HG03196 (cell line): Measurements from ENCODE around the gene ABCD1.

ENCODE experiments used
- ATAC-seq: cut with Tn5 transposase; IDR thresholded peaks from one replicate; pipeline ENCODE4 v1.9.1; 2021; ENCODE audit not compliant: unreplicated experiment

ABCD1 gene

DNA sequence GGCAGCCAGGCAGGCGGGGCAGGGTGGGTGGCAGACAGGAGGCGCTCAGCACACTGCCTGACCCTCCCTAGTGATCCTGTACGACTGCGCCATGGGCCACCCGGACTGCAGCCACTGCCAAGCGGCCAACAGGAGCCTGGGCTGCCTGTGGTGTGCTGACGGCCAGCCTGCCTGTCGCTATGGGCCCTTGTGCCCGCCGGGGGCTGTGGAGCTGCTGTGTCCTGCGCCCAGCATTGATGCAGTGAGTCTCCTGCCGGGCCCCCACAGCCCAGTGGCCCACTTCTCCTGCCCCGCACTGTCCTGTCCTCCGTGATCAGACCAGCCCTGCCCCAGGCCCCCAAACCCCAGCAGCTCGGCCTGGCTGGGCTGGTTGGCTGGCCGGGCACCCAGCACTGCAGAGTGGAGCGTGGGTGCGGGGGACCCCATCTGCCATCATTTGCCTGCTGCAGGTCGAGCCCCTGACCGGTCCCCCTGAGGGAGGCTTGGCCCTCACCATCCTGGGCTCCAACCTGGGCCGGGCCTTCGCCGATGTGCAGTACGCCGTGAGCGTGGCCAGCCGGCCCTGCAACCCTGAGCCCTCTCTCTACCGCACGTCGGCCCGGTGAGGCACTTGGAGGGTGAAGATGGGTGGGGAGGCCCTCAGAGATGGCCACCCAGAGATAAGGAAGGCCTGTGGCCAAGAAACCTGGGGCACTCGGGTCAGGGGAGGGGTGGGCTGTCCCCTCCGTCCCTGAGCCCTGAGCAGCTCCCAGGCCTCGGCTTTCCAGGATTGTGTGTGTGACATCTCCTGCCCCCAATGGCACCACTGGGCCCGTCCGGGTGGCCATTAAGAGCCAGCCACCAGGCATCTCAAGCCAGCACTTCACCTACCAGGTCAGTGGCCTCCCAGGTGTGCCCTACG is 47.0 kb downstream of the ABCD1 start:
- ATAC-seq: no peak

GRCh38 chrX:153772316-153773217 is 47.9 kb downstream of the ABCD1 start:
- no peak for ATAC-seq

DNA sequence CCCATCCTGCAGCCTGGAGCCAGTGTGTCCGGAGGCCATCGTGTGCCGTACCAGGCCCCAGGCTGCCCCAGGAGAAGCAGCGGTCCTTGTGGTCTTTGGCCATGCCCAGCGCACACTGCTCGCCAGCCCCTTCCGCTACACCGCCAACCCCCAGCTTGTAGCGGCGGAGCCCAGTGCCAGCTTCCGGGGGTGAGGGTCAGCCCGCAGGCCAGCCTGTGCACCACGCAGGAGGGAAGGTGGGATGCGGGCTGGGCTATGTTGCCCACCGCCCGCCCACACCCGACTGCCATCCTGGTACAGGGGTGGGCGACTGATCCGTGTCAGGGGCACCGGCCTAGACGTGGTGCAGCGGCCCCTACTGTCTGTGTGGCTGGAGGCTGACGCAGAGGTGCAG is 48.6 kb downstream of the ABCD1 start:
- ATAC-seq: no peak

GRCh38 chrX:153773741-153774575 is 49.3 kb downstream of the ABCD1 start:
- ATAC-seq: no peak

- no peak for ATAC-seq
Measured at GRCh38 chrX:153774576-153775292, 50.1 kb downstream of the ABCD1 start.

DNA sequence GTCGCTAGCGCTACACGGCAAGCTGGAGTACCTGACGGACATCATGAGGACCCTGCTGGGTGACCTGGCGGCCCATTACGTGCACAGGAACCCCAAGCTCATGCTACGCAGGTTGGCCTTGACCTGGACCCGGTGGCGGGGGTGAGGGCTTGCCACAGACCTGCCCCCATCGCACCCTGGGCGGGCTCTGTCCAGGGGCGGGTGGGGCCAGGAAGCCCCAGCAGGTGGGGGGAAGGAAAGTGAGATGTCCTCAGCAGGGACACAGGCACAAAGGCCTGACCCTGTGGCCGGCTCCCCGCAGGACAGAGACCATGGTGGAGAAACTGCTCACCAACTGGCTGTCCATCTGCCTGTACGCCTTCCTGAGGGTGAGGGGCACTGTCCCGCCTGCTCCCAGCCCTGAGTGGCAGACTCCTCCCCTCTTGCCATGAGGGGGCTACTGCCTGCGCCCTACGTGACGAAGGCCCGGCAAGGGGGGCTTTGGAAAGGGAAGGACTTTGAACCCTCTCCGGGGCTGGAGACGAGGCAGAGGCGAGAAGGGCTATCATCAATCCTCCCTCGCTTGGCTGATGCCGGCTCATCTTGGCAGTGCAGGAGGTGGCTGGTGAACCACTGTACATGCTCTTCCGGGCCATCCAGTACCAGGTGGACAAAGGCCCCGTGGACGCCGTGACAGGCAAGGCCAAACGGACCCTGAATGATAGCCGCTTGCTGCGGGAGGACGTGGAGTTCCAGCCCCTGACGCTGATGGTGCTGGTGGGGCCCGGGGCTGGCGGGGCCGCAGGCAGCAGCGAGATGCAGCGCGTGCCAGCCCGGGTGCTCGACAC is 50.9 kb downstream of the ABCD1 start:
- no peak for ATAC-seq

- ATAC-seq: no peak
Measured at GRCh38 chrX:153776120-153776599, 51.5 kb downstream of the ABCD1 start.

- ATAC-seq: no peak
Measured at GRCh38 chrX:153776611-153777045, 52.0 kb downstream of the ABCD1 start.

GRCh38 chrX:153777261-153778090 is 52.8 kb downstream of the ABCD1 start:
- no peak for ATAC-seq

GRCh38 chrX:153778181-153778580 is 53.5 kb downstream of the ABCD1 start:
- ATAC-seq: no peak

- no peak for ATAC-seq
Measured at GRCh38 chrX:153778684-153779101, 54.0 kb downstream of the ABCD1 start.

DNA sequence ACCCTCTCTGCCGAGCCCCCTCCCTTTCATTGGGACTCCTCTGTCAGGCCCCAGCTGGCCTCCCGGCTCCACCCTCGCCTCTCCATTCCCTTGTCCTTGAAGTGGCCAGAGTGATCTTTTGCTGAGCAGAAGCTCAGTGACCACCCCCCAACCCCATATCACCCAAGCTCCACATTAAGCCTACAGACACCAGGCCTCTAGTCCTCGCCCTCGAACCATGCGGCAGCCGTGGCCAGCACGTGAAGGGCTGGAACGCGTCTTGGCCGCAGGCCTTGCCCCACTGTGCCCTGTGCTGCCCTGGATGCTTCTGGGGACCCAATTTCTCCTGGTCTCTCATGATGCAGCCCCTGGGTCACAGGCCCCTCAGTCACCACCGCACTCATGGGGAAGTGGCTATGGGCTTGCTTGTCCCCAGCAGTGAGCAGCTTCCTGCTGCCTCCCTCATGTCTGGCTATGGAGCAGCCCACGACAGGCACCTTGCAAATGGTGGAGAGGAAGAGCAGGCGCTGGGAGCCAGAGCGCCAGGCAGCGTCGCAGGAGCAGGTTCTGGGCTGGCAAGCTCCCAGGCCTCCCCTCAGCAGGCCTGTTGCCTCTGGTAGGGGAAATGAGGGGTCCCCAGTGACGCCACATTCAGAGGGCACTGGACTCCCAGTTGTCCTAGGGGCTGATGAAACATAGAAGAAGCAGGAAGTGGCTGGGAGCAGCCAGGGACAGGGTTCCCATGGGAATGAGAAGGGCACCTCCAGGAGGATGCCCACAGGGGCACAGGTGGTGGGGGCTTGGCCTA is 55.4 kb downstream of the ABCD1 start:
- no peak for ATAC-seq

DNA sequence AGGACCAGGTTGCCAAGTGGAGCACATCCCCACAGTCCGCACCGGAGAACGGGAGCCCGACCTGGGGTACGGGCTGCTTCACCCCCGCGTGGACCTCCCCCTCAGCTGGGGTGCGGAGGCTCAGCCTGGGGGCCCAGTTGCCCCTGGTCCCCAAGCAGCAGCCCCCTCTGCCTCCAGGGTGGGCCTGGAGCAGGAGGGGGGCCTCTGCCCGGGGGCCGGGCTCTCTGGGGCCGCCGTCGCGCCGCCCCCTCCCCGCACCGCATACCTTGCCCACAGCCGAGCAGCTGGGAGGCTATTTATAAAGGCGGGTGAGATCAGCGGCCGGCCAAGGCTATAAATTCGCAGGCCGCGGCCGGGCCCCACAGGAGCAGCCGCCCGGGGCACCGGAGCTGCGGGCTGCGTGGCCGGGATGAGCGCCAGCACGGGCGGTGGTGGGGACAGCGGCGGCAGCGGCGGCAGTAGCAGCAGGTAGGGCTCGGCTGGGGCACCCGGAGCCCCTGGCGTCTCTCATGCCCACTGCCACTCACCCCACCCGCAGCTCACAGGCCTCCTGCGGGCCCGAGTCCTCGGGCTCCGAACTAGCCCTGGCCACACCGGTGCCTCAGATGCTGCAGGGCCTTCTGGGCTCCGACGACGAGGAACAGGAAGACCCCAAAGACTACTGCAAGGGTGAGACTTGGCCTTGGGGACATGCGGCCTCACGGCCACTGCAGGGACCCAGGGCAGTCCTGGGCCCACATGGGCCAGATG is 56.2 kb downstream of the ABCD1 start, which contains the start of gene SRPK3:
TSS of gene SRPK3 (plus strand) at position 364 of the 750 bp plus-strand sequence. CDS start at position 410, 46 bp downstream.
- no peak for ATAC-seq

GRCh38 chrX:153781428-153782047 is 56.9 kb downstream of the ABCD1 start:
- ATAC-seq: no peak

DNA sequence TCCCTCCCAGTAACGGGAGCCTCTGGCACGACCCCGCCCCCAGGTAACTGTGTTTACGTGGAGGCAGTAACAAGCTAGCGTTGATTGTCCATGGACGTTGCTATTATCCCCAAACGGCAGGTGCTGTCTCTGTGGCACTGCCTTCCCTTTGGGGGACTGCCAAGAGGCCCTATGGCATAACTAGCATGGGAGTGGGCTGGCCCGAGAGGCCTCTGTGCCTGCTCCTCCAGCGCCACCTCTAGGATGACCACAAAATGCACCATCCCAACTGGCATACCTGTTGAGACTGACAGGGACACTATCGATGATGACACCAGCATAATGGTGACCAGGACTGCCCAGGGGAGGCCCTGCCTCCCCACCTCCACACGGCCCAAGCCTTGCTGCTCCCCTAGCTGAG is 57.7 kb downstream of the ABCD1 start:
- no peak for ATAC-seq

DNA sequence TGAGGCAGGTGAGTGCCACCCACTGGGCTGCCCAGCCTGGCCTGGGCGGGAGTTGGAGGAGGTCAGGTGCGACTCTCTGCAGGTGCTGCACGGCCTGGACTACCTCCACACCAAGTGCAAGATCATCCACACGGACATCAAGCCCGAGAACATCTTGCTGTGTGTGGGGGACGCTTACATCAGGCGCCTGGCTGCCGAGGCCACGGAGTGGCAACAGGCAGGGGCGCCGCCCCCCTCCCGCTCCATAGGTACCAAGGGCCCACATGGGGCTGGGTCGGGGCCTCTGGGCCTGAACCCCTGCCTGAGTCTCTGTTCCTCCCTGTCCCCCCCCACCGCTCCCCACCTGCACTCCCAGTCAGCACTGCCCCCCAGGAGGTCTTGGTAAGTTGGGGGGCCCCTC is 58.2 kb downstream of the ABCD1 start:
- no peak for ATAC-seq
